ENCODE data around the gene FZD7.

Gene FZD7

GRCh38 chr2:202001826-202002225 lies 31.8 kb upstream of the FZD7 start:
- Histone ChIP-seq H3K36me3 (ENCODE audit: control insufficient read depth, insufficient read depth, low read length) (no peaks in the 10 kb centered on the region), H3K4me3 (ENCODE audit: low read length) (no peak overlapping the region), H3K27ac (ENCODE audit: low read depth, low read length) (no peak overlapping the region), H3K9ac (ENCODE audit: low read length) (no peak overlapping the region), H3K27me3 (ENCODE audit: control insufficient read depth, insufficient read depth, low read length) (no peaks in the 10 kb centered on the region), H3K4me1 (ENCODE audit: control insufficient read depth, insufficient read depth, low read length) (no peaks in the 10 kb centered on the region)

- Histone ChIP-seq H3K27ac (ENCODE audit: low read depth, low read length) (no peak overlapping the region), H3K36me3 (ENCODE audit: control insufficient read depth, insufficient read depth, low read length) (no peaks in the 10 kb centered on the region), H3K9ac (ENCODE audit: low read length) (no peak overlapping the region), H3K4me1 (ENCODE audit: control insufficient read depth, insufficient read depth, low read length) (no peaks in the 10 kb centered on the region), H3K4me3 (ENCODE audit: low read length) (no peak overlapping the region), H3K27me3 (ENCODE audit: control insufficient read depth, insufficient read depth, low read length) (no peaks in the 10 kb centered on the region)
Observed at GRCh38 chr2:202002381-202002780, 31.3 kb upstream of the FZD7 start.

GRCh38 chr2:202005272-202005887 lies 28.3 kb upstream of the FZD7 start:
- Histone ChIP-seq H3K27ac (ENCODE audit: low read depth, low read length) (no peak overlapping the region), H3K9ac (ENCODE audit: low read length) (no peak overlapping the region)

GRCh38 chr2:202006301-202006700 lies 27.4 kb upstream of the FZD7 start:
- Histone ChIP-seq H3K4me1 (ENCODE audit: control insufficient read depth, insufficient read depth, low read length) (peaks cover 5% of the 10 kb centered on the region), H3K27me3 (ENCODE audit: control insufficient read depth, insufficient read depth, low read length) (no peaks in the 10 kb centered on the region), H3K9ac (ENCODE audit: low read length) (no peak overlapping the region), H3K27ac (ENCODE audit: low read depth, low read length) (no peak overlapping the region), H3K36me3 (ENCODE audit: control insufficient read depth, insufficient read depth, low read length) (no peaks in the 10 kb centered on the region), H3K4me3 (ENCODE audit: low read length) (no peak overlapping the region)

More at GRCh38 chr2:202005272-202005887, 28.3 kb upstream of the FZD7 start:
- H3K36me3 ChIP-seq (ENCODE audit: control insufficient read depth, insufficient read depth, low read length): no peaks in the 10 kb centered on the region
- H3K4me1 ChIP-seq (ENCODE audit: control insufficient read depth, insufficient read depth, low read length): peaks cover 5% of the 10 kb centered on the region
- no peaks in the 10 kb centered on the region for H3K27me3 ChIP-seq (ENCODE audit: control insufficient read depth, insufficient read depth, low read length)
- H3K4me3 ChIP-seq (ENCODE audit: low read length): no peak overlapping the region

- H3K27ac ChIP-seq (ENCODE audit: low read depth, low read length): no peak overlapping the region
Observed at GRCh38 chr2:202007015-202007982, 26.4 kb upstream of the FZD7 start.

GRCh38 chr2:202007983-202008354 lies 25.7 kb upstream of the FZD7 start:
- Histone ChIP-seq H3K4me3 (ENCODE audit: low read length) (no peak overlapping the region), H3K9ac (ENCODE audit: low read length) (no peak overlapping the region), H3K36me3 (ENCODE audit: control insufficient read depth, insufficient read depth, low read length) (no peaks in the 10 kb centered on the region), H3K27ac (ENCODE audit: low read depth, low read length) (no peak overlapping the region), H3K4me1 (ENCODE audit: control insufficient read depth, insufficient read depth, low read length) (peaks cover 5% of the 10 kb centered on the region), H3K27me3 (ENCODE audit: control insufficient read depth, insufficient read depth, low read length) (no peaks in the 10 kb centered on the region)

More at GRCh38 chr2:202007015-202007982, 26.4 kb upstream of the FZD7 start:
- no peaks in the 10 kb centered on the region for H3K36me3 ChIP-seq (ENCODE audit: control insufficient read depth, insufficient read depth, low read length)
- peaks cover 5% of the 10 kb centered on the region for H3K4me1 ChIP-seq (ENCODE audit: control insufficient read depth, insufficient read depth, low read length)
- H3K27me3 ChIP-seq (ENCODE audit: control insufficient read depth, insufficient read depth, low read length): no peaks in the 10 kb centered on the region
- no peak overlapping the region for H3K9ac ChIP-seq (ENCODE audit: low read length)
- no peak overlapping the region for H3K4me3 ChIP-seq (ENCODE audit: low read length)

- Histone ChIP-seq H3K4me1 (ENCODE audit: control insufficient read depth, insufficient read depth, low read length) (peaks cover 5% of the 10 kb centered on the region), H3K27me3 (ENCODE audit: control insufficient read depth, insufficient read depth, low read length) (no peaks in the 10 kb centered on the region), H3K36me3 (ENCODE audit: control insufficient read depth, insufficient read depth, low read length) (no peaks in the 10 kb centered on the region), H3K9ac (ENCODE audit: low read length) (no peak overlapping the region), H3K27ac (ENCODE audit: low read depth, low read length) (no peak overlapping the region), H3K4me3 (ENCODE audit: low read length) (no peak overlapping the region)
Observed at GRCh38 chr2:202009019-202009481, 24.6 kb upstream of the FZD7 start.

- no peaks in the 10 kb centered on the region for H3K36me3 ChIP-seq (ENCODE audit: control insufficient read depth, insufficient read depth, low read length)
- peaks cover 5% of the 10 kb centered on the region for H3K4me1 ChIP-seq (ENCODE audit: control insufficient read depth, insufficient read depth, low read length)
- no peak overlapping the region for H3K4me3 ChIP-seq (ENCODE audit: low read length)
- H3K9ac ChIP-seq (ENCODE audit: low read length): no peak overlapping the region
- no peaks in the 10 kb centered on the region for H3K27me3 ChIP-seq (ENCODE audit: control insufficient read depth, insufficient read depth, low read length)
- no peak overlapping the region for H3K27ac ChIP-seq (ENCODE audit: low read depth, low read length)
Observed at GRCh38 chr2:202009581-202009980, 24.1 kb upstream of the FZD7 start.

- no peak overlapping the region for H3K9ac ChIP-seq (ENCODE audit: low read length)
- no peak overlapping the region for H3K27ac ChIP-seq (ENCODE audit: low read depth, low read length)
- H3K4me3 ChIP-seq (ENCODE audit: low read length): no peak overlapping the region
- no peaks in the 10 kb centered on the region for H3K36me3 ChIP-seq (ENCODE audit: control insufficient read depth, insufficient read depth, low read length)
- no peaks in the 10 kb centered on the region for H3K27me3 ChIP-seq (ENCODE audit: control insufficient read depth, insufficient read depth, low read length)
- peaks cover 1% of the 10 kb centered on the region for H3K4me1 ChIP-seq (ENCODE audit: control insufficient read depth, insufficient read depth, low read length)
Observed at GRCh38 chr2:202014318-202014717, 19.3 kb upstream of the FZD7 start.

- no peaks in the 10 kb centered on the region for H3K36me3 ChIP-seq (ENCODE audit: control insufficient read depth, insufficient read depth, low read length)
- H3K4me1 ChIP-seq (ENCODE audit: control insufficient read depth, insufficient read depth, low read length): no peaks in the 10 kb centered on the region
- no peak overlapping the region for H3K27ac ChIP-seq (ENCODE audit: low read depth, low read length)
Observed at GRCh38 chr2:202014759-202015211, 18.9 kb upstream of the FZD7 start.

GRCh38 chr2:202015471-202015870 lies 18.2 kb upstream of the FZD7 start:
- H3K9ac ChIP-seq (ENCODE audit: low read length): no peak overlapping the region
- H3K36me3 ChIP-seq (ENCODE audit: control insufficient read depth, insufficient read depth, low read length): no peaks in the 10 kb centered on the region
- H3K27me3 ChIP-seq (ENCODE audit: control insufficient read depth, insufficient read depth, low read length): no peaks in the 10 kb centered on the region
- no peaks in the 10 kb centered on the region for H3K4me1 ChIP-seq (ENCODE audit: control insufficient read depth, insufficient read depth, low read length)
- H3K27ac ChIP-seq (ENCODE audit: low read depth, low read length): no peak overlapping the region
- H3K4me3 ChIP-seq (ENCODE audit: low read length): no peak overlapping the region

More at GRCh38 chr2:202014759-202015211, 18.9 kb upstream of the FZD7 start:
- Histone ChIP-seq H3K27me3 (ENCODE audit: control insufficient read depth, insufficient read depth, low read length) (no peaks in the 10 kb centered on the region), H3K4me3 (ENCODE audit: low read length) (no peak overlapping the region), H3K9ac (ENCODE audit: low read length) (no peak overlapping the region)

GRCh38 chr2:202016579-202017227 lies 17.0 kb upstream of the FZD7 start:
- H3K27ac ChIP-seq (ENCODE audit: low read depth, low read length): no peak overlapping the region
- no peaks in the 10 kb centered on the region for H3K27me3 ChIP-seq (ENCODE audit: control insufficient read depth, insufficient read depth, low read length)
- no peak overlapping the region for H3K9ac ChIP-seq (ENCODE audit: low read length)
- no peaks in the 10 kb centered on the region for H3K4me1 ChIP-seq (ENCODE audit: control insufficient read depth, insufficient read depth, low read length)
- H3K36me3 ChIP-seq (ENCODE audit: control insufficient read depth, insufficient read depth, low read length): no peaks in the 10 kb centered on the region
- H3K4me3 ChIP-seq (ENCODE audit: low read length): no peak overlapping the region

Measured in rectal smooth muscle tissue (tissue), 1 donor.